Glomerular visceral epithelial cell (primary cell): Measurements from ENCODE around the gene VWA5B1.
"Not testable (repeated sequence)": the region's sequence is repeated elsewhere in the genome, so short reads cannot be mapped to it uniquely, and the experiment has no call there.

Experiments
- DNase-seq: peaks from one replicate; pipeline ENCODE4 v3.0.0-alpha.2; 2016; ENCODE audit errors: extremely low spot score

VWA5B1 gene, protein sequence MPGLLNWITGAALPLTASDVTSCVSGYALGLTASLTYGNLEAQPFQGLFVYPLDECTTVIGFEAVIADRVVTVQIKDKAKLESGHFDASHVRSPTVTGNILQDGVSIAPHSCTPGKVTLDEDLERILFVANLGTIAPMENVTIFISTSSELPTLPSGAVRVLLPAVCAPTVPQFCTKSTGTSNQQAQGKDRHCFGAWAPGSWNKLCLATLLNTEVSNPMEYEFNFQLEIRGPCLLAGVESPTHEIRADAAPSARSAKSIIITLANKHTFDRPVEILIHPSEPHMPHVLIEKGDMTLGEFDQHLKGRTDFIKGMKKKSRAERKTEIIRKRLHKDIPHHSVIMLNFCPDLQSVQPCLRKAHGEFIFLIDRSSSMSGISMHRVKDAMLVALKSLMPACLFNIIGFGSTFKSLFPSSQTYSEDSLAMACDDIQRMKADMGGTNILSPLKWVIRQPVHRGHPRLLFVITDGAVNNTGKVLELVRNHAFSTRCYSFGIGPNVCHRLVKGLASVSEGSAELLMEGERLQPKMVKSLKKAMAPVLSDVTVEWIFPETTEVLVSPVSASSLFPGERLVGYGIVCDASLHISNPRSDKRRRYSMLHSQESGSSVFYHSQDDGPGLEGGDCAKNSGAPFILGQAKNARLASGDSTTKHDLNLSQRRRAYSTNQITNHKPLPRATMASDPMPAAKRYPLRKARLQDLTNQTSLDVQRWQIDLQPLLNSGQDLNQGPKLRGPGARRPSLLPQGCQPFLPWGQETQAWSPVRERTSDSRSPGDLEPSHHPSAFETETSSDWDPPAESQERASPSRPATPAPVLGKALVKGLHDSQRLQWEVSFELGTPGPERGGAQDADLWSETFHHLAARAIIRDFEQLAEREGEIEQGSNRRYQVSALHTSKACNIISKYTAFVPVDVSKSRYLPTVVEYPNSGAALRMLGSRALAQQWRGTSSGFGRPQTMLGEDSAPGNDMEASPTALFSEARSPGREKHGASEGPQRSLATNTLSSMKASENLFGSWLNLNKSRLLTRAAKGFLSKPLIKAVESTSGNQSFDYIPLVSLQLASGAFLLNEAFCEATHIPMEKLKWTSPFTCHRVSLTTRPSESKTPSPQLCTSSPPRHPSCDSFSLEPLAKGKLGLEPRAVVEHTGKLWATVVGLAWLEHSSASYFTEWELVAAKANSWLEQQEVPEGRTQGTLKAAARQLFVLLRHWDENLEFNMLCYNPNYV

DNA sequence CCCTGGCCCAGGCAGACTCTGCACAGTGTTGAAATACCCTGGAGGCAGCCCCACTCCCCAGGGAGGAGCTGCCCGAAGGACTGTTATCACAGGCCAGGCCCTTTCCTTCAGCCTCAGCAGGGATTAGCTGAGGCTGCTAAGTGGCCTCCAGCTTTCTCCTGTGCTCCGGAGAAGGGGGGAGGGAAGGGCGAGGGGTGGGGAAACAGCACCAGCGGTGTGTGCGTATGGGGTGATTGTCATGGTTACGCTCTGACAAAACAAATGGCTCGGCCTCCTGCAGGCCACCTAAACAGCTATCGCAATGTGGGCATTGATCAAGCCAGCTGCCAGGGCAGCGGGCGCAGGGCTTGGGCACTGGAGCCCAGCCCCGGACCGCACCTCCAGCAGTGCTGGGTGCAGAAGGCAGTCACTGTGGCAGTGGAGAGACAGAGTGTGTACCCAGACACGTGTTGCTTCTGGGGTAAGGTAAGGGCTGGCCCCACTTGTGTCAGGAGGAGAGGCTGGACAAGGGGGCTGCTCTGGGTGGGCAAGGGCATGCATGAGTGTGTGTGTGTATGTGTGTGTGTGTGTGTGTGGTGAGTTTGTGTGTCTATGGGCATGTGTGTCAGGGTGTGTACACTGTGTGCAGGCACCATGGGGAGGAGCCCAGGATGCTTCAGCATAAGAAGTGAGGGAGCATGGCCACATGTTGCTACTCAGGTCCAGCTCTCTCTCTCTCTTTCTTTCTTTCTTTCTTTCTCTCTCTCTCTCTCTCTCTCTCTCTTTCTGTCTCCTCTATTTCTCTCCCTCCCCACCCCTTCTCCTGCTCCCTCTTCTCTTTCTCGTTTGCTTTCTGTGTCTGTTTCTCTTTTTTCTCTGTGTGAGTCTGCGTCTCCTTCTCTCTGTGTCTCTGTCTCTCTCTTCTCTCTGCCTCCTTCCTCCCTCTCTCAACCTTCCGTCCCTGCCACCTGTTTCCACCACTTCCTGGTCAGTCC is at the start of gene VWA5B1:
Gene VWA5B1 (plus strand): TSS at position 252 of the 974 bp plus-strand sequence. CDS start 19,727 bp downstream, outside the sequence.
- DNase-seq: no peak

DNA sequence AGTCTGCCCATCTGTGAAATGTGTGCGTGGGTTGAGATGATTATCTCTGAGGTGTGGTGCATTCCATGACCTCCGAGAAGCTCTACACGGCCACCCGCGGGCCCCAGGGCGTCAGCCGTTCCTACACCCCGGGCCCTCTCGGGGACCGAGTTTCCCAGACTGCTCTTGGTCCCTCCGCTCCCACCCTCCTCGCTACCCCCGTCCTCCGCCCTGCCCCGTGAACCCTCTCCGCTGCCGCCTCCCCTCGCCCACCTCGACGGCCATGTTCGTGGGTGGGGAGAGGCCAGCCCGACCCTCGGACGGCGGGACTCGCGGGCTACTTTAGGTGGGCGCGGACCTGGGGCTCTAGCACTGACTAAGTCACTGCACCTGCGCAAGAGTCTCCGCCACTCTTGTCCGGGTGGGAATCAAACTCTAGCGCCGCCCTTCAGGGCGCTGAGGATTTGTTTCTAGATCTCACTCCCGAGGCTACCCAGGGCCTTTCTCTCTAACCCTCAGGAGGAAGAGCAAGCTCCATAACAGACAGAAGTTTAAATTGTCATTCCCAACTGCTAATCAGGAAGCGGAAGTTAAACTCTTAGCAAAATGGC is 47.7 kb upstream of the VWA5B1 start:
- no peak for DNase-seq

DNA sequence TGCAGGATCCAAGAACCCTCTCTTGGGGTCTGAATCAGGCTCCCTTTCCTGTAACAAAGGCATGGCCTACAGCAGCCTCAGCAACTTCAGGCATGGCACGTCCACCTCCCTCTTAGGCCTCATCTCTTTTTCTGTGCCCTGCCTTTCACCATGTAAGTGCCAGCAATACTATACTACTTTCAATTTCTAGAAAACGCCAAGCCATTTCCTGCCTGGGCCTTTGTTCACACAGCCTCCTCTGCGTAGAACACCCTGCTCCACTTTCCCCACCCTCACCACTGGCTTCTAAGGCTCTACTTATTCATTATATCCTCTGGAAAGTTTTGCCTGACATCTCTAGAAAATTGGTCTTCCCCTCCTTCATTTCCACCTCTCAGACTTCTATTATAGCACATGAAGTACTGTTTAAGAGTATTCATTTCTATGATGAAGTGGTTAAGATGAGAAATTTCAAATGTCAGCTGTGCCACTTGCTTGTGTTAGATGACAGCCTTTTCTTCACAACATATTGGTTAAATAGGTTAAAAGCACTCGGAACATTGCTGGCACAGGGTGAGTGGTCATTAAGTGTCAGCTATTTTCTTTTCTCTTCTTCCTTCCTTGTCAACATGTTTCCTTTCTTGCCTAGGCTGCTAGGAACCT is 41.6 kb upstream of the VWA5B1 start:
- no peak for DNase-seq

DNA sequence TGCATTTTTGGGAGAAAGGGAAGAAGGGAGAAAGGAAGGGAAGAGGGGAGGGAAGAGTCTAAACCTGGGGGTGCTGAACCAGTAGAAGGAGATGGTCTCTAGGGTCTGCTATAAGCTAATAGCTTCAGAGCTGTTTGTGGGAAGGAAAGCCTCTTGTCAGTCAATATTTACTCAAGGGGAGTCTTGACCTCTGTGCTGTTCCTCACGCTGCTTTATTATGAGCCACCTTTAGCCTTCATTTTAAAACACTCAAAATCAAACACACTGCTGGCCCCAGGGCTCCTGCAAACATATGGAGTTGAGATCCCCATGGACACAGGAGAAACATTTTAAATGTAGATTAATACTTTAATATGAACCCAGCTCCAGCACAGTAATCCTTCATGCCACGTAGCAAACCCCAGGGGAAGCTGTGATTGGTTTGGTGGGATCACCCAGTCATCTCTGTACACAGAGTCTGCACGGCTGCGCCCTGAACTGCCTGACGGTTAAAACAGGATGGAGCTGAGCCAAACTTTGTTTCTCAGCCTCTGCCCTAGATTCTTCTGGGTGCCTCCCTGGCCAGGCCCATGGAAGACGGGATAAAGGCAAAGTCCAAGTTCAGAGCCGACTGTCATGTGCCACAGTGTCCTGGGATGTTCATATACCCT is 40.2 kb upstream of the VWA5B1 start:
- no peak for DNase-seq

DNA sequence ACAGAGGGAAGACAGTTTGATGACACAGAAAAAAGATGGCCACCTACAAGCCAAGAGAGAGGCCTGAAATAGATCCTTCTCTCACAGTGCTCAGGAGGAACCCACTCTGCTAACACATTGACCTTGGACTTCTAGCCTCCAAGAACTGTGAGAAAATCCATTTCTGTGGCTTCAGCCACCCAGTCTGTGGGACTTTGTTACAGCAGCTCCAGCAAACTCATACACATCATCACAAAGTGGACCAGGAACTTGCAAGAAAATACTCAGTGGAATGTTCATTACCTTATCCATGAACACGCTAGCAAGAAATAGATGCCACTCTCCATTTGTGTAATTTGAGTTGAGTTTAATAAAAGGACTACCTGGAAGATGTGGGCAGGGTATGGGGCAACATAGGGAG is 38.1 kb upstream of the VWA5B1 start:
- DNase-seq: no peak

DNA sequence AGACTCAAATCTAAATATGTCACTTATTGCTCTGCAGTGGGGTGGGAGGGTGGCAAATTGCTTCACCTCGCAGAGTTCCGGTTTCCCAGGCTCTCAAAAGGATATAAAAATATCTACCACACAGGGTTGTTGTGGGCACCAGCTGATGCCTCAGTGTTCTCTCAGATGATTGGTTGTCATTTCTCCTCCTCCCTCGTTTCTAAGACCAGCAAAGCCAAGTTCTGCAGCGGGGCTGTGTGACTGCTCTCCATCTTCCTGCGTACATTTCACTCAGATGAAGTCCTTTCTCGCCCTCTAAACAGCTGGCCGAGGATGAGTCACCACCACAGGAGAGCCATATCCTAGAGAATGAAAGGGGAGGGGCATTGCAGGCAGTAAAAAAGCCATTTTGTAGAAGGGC is 35.0 kb upstream of the VWA5B1 start:
- peak; percentile 56 for DNase-seq

DNA sequence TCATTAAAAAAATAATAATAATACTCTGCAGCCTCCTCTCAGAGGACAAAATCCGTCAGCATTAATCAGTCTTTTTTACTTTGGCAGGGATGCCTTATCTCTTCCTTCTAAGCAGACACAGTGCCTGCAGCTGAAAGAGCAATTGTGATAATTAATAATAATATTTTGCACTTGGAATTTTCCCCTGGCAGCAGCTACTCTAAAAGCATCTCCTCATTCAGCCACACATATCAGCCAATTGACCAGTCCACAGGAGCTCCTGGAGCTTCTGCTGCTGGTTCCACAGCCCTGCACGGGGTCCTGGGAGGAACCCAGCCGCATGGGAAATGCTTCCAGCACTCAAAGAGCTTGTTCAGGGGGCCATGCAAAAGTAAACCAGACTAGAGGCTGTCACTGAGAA is 31.0 kb upstream of the VWA5B1 start:
- DNase-seq: no peak

DNA sequence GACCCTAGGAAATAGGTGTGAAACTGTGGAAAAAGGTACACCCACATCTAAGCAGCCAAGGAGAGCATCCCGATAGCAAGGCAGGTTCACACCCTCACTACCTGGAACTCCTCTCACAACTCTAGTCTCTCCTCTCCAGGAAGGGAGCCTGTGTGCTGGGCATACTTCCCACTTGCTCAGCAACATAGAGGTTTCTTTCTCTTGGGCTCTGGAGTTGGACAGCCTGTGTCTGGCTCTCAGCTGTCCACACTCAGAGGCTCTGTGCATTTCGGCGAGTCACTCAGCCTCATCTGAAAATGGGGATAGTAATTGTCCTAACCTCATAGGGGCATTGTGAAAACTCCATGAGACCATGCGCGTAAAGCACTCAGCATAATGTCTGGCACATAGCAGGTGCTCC is 29.6 kb upstream of the VWA5B1 start:
- DNase-seq: no peak

DNA sequence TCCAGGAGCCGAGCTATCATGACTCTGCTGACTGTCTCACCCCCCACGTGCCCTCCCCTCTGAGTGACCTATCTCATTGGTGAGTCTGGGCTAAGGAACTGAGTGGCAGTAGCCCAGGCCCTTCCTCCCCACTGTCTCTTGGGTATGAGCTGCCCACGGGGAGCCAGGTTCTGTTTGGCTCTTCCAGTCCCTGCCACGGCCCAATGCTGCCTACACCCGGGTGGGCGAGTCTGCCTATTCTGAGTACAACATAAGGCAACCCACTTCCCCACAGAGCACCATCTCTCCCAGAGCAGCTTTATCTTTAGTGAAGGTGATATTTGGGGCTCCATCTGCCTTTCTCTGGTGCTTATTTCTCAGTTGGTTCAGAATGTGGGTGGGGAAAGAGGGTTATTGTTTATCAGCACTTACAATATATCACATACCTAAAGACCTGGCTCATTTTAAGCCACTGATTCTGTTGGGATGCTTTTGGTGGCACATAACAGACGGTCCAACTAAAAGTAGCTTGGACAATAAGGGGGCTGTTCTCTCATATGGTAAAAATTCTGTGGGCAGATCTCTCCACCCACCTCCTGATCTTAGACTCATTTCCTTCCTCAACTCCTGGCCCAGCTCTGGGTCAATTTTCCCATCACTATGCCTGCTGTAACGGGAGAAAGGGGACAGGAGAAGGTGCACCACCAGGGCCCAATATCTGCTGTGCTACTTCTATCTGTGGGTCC is 27.7 kb upstream of the VWA5B1 start:
- DNase-seq: no peak

DNA sequence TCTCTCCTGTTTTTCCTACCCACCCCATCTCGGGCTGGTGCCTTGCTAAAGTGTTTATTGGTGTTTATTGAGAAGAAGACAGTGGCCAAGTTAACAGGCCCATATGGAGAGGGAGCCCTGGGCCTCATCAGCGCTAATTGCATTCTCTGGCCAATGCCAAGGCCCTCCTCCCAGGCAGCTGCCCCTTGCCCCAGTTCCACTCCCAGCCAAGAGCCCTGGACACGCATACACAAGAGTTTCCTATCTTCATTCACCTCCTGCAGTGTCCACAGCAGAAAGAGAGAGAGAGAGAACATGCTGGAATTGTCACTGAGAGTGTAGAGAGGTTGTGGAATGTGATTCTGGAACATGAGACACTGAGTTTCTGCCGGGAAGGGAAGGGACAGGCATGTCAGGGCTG is 25.4 kb upstream of the VWA5B1 start:
- no peak for DNase-seq

DNA sequence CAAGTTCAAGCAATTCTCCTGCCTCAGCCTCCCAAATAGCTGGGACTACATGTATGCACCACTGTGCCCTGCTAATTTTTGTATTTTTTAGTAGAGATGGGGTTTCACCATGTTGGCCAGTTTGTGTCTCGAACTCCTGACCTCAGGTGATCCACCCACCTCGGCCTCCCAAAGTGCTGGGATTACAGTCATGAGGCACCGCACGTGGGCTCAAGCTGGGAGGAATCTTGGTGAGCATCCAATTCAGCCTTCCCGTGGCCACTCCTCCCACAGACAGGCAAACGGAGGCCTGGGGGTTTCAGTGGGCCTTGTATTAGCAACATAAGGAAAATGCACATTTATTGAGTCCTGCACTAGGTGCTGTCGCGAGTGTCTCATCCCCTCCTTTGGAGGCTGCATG is 24.5 kb upstream of the VWA5B1 start:
- no peak for DNase-seq

DNA sequence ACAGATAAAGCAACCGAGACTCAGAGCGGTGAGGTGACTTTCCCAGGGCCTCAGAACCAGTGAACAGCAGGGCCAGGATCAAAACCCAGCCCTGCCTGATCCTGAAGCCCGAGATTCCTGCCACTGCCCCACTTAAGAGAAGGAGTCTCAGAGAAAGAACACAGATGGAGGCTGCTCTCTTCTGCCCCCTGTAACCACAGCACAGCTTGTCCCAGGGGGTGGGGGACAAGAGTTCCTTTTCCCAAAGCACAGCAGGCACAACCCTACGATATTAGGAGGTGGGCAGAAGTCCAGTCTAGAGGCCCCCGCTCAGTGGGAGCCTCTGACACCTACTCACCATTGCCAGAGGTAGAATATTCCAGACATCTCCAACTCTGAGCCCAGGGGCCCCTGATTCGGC is 24.0 kb upstream of the VWA5B1 start:
- no peak for DNase-seq

DNA sequence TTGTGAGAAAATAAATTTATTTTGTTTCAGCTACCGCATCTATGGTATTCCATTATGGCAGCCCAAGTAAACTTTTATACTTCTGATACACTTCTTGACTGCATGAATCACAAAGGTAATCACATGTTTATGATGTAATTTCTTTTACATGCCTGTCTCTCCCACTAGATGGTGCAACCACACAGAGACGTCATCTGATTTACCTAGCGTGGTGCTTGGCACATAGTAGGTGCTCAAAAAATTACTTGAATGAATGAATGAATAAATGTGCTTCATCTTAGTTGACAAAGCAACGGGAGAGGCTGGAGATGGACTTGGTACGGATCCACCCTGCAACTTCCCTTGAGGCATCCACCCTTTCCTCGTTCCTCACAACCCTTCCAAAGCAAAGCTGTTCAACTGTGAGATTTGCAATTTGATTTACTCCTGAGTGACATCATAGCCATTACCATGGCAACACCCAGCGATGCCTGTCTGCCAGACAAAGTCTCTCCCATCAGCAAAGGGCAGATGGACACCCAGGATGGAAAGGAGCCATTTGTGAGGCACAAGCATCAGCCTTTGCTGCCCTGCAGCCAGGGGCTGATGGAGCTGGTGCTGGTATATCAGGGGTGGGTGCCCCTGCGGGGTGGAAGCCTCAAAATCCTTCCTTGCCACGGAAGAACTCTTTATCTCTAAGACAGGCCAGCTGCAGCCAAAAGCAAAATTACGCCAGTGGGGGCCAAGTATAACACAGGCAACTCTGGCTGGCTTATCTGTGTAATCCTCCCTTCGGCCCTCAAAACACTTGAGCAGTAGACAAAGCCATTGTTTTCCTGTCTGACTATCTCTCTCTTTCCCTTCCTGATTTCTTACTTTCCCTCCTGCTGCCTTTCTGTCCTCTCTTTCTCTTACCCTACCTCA is 18.9 kb upstream of the VWA5B1 start:
- no peak for DNase-seq

DNA sequence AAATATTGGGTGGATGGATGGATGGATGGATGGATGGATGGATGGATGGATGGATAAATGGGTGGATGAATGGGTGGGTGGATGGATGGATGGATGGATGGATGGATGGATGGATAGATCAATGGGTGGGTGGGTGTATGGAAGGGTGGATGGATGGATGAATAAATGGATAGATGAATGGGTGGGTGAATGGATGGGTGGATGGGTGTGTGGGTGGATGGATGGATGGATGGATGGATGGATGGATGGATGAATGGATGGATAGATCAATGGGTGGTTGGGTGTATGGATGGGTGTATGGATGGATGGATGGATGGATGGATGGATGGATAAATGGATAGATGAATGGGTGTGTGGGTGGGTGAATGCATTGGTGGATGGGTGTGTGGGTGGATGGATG is 17.0 kb upstream of the VWA5B1 start:
- not testable (repeated sequence) for DNase-seq

DNA sequence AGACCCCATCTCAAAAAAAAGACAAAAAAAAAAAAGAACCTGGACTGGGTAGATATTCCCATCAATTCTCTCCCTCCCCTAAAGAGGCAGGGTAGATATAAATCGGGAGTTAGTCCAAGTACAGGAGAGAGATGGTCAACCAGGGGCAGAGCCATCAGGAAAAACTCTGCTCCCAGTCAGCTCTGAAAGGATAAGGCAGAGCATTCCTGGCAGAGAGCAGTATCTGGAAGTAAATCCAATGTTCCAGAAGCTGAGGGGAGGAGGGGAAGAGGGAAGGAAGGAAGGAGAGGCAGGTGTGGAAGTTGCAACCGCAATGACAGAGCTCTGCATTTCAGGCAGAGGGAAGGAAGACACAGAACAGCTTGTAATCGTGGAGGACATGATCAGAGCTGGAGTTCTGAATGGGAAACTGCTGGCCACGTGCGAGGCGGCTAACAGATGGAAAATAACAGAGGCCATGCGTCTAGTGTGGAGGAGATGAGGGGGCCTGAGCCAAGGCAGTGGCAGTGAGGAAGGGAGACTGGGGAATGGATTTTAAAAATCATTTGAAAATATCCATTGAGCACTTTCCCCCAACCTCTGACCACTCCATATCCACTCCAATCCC is 15.3 kb upstream of the VWA5B1 start:
- no peak for DNase-seq

DNA sequence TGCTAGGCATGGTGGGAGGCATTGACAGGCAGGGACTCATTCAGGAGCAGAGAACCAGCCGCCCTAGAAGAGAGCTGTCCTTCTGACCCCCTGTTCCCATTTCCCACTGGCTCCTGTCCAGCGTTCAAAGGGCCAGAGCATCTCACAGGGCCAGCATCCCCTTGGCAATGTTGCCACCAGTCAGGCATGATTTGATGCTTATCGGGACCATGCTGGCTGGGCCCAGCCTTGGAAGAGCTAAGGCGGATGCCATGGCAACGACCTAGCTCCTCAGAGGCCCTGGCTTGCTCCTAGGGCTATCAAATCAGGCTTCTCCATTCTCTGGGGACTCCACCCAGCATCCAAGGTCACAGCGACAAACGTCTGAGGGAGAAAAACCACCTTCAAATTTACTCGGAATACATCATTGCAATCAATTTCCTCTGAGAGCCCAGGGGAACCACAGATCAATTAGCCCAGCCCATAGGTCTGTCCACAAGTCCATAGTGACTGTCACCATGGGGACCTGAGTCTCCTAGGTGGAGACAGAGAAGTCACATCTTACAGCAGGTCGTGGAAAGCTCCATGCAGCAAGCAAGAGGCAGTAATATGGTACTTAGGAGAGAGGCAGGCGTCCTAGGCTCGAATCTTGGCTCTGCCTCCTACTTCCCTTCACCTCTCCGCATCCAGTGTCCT is 14.1 kb upstream of the VWA5B1 start:
- no peak for DNase-seq

DNA sequence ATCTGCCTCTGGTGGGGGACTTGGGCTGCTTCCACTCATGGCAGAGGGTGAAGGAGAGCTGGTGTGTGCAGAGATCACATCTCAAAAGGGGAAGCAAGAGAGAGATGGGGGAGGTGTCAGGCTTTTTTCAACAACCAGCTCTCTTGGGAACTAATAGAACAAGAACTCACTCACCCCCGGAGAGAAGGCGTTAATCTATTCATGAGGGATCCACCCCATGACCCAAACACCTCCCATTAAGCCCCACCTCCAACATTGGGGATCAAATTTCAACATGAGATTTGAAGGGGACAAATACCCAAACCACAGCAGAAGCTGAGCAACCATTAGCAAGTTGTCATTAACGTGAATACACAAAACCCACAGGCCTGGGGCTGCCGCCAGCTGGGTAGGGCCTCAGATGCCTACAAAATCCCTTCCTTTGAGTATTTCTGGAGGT is 12.0 kb upstream of the VWA5B1 start:
- DNase-seq: no peak
